Measurements from ENCODE around the gene MCF2L2.

GRCh38 chr3:183327343-183327742 is 101.1 kb downstream of the MCF2L2 start:
- TF ChIP-seq CTCF (conservative IDR thresholded peaks at IDR 0.05; ENCODE audit: low read depth in 2 of 2): no peak
- TF ChIP-seq POLR2AphosphoS5 (IDR thresholded peaks at IDR 0.05; ENCODE audit: low read depth): no peak
- no peak for TF ChIP-seq CREB1 (CRISPR knock-in tag; IDR thresholded peaks at IDR 0.05; ENCODE audit: low read depth)
- TF ChIP-seq EZH2 (IDR thresholded peaks at IDR 0.05; ENCODE audit: low read depth, unreplicated experiment): no peak
- no peak for TF ChIP-seq REST (IDR thresholded peaks at IDR 0.05; ENCODE audit: unreplicated experiment)
- TF ChIP-seq EZH2phosphoT487 (IDR thresholded peaks at IDR 0.05; ENCODE audit: unreplicated experiment): no peak
- TF ChIP-seq ZNF462 (CRISPR knock-in tag; IDR thresholded peaks at IDR 0.05): no peak
- no peak for TF ChIP-seq NANOG (IDR thresholded peaks at IDR 0.05; ENCODE audit: borderline replicate concordance)
- TF ChIP-seq JUNB (IDR thresholded peaks at IDR 0.05; ENCODE audit: unreplicated experiment): no peak
- TF ChIP-seq ZNF114 (CRISPR knock-in tag; IDR thresholded peaks at IDR 0.05): no peak
- TF ChIP-seq ZNF331 (CRISPR knock-in tag; IDR thresholded peaks at IDR 0.05; ENCODE audit: low read depth): no peak
- no peak for TF ChIP-seq STAT1 (IDR thresholded peaks at IDR 0.05; ENCODE audit: unreplicated experiment)
- TF ChIP-seq ETS1 (IDR thresholded peaks at IDR 0.05): no peak

Measured in GM23338 (cell line).